Stimulated activated naive CD8-positive, alpha-beta T cell treated with anti-CD3 and anti-CD28 coated beads, Interleukin-15, amount 100 ng/mL, for 72 hours (primary cell): ENCODE data around the gene TRAF1.

Experiments
- ATAC-seq: fragments of 150-1000 bp; cut with Tn5 transposase; 2 replicates; pipeline ENCODE4 v1.10.0; 2021; ENCODE audit warnings: mild to moderate bottlenecking, moderate library complexity
- DNase-seq, 2 donors: peaks; one replicate each; pipeline ENCODE4 v3.0.0; 2021 to 2022
- H3K27ac Mint-ChIP-seq, 2 donors: one replicate each; pipeline ENCODE4 v1.8.0; 2022; ENCODE audit warnings: mild to moderate bottlenecking in 2 of 2, mixed read lengths in 2 of 2, moderate library complexity in 2 of 2
- H3K27me3 Mint-ChIP-seq: one replicate; pipeline ENCODE4 v1.8.0; 2022; ENCODE audit warnings: mixed read lengths
- H3K4me1 Mint-ChIP-seq: one replicate; pipeline ENCODE4 v1.8.0; 2022; ENCODE audit warnings: mild to moderate bottlenecking, mixed read lengths
- H3K4me3 Mint-ChIP-seq, 2 donors: one replicate each; pipeline ENCODE4 v1.8.0; 2022; ENCODE audit warnings: mild to moderate bottlenecking in 2 of 2, mixed read lengths in 2 of 2, moderate library complexity in 1 of 2
- H3K9me3 Mint-ChIP-seq, 2 donors: one replicate each; pipeline ENCODE4 v1.8.0; 2022; ENCODE audit warnings: mixed read lengths in 2 of 2

Gene TRAF1

GRCh38 chr9:120865809-120866208 lies 60.8 kb downstream of the TRAF1 start:
- Mint-ChIP-seq H3K4me3 (no peak overlapping the region), H3K27ac (peak overlapping the region; percentile 40 to 87), H3K27me3 (no peaks in the 10 kb centered on the region), H3K4me1 (peaks cover 62% of the 10 kb centered on the region), H3K9me3 (no peaks in the 10 kb centered on the region)
- DNase-seq = no peak
- ATAC-seq = no peak

- H3K27me3 Mint-ChIP-seq = no peaks in the 10 kb centered on the region
- H3K4me1 Mint-ChIP-seq = peaks cover 63% of the 10 kb centered on the region
- no peaks in the 10 kb centered on the region for H3K9me3 Mint-ChIP-seq
- DNase-seq (no peak), ATAC-seq (no peak)
- H3K4me3 Mint-ChIP-seq = no peak overlapping the region
- H3K27ac Mint-ChIP-seq = no peak overlapping the region
Measured at GRCh38 chr9:120865176-120865575, 61.4 kb downstream of the TRAF1 start.

GRCh38 chr9:120864719-120865118 lies 61.9 kb downstream of the TRAF1 start:
- Mint-ChIP-seq H3K4me1 (peaks cover 63% of the 10 kb centered on the region), H3K4me3 (no peak overlapping the region), H3K27ac (no peak overlapping the region), H3K27me3 (no peaks in the 10 kb centered on the region), H3K9me3 (no peaks in the 10 kb centered on the region)
- ATAC-seq (no peak), DNase-seq (no peak)

- Mint-ChIP-seq H3K4me3 (no peak overlapping the region), H3K27me3 (no peaks in the 10 kb centered on the region), H3K9me3 (no peaks in the 10 kb centered on the region), H3K27ac (no peak overlapping the region), H3K4me1 (peaks cover 60% of the 10 kb centered on the region)
- DNase-seq (no peak), ATAC-seq (no peak)
Measured at GRCh38 chr9:120863833-120864232, 62.8 kb downstream of the TRAF1 start.

GRCh38 chr9:120862452-120862851 lies 64.1 kb downstream of the TRAF1 start:
- H3K9me3 Mint-ChIP-seq = no peaks in the 10 kb centered on the region
- no peak overlapping the region for H3K4me3 Mint-ChIP-seq
- H3K27ac Mint-ChIP-seq = peak overlapping the region in 1 of 2 donors; percentile 87
- no peak for ATAC-seq
- peaks cover 63% of the 10 kb centered on the region for H3K4me1 Mint-ChIP-seq
- H3K27me3 Mint-ChIP-seq = no peaks in the 10 kb centered on the region
- DNase-seq = no peak

- Mint-ChIP-seq H3K4me1 (peaks cover 67% of the 10 kb centered on the region), H3K27me3 (no peaks in the 10 kb centered on the region), H3K9me3 (no peaks in the 10 kb centered on the region), H3K27ac (peak overlapping the region in 1 of 2 donors; percentile 87), H3K4me3 (no peak overlapping the region)
- no peak for ATAC-seq
- DNase-seq = no peak
Measured at GRCh38 chr9:120861935-120862334, 64.7 kb downstream of the TRAF1 start.

- no peaks in the 10 kb centered on the region for H3K27me3 Mint-ChIP-seq
- H3K27ac Mint-ChIP-seq = peak overlapping the region in 1 of 2 donors; percentile 89
- ATAC-seq (no peak), DNase-seq (no peak)
- peaks cover 74% of the 10 kb centered on the region for H3K4me1 Mint-ChIP-seq
- H3K9me3 Mint-ChIP-seq = no peaks in the 10 kb centered on the region
- H3K4me3 Mint-ChIP-seq = no peak overlapping the region
Measured at GRCh38 chr9:120860083-120860482, 66.5 kb downstream of the TRAF1 start.

GRCh38 chr9:120859361-120859760 lies 67.2 kb downstream of the TRAF1 start:
- H3K27me3 Mint-ChIP-seq = no peaks in the 10 kb centered on the region
- peak overlapping the region in 1 of 2 donors; percentile 89 for H3K27ac Mint-ChIP-seq
- H3K4me1 Mint-ChIP-seq = peaks cover 82% of the 10 kb centered on the region
- DNase-seq (no peak), ATAC-seq (no peak)
- H3K9me3 Mint-ChIP-seq = no peaks in the 10 kb centered on the region
- no peak overlapping the region for H3K4me3 Mint-ChIP-seq

- Mint-ChIP-seq H3K4me3 (no peak overlapping the region), H3K27ac (peak overlapping the region in 1 of 2 donors; percentile 83), H3K27me3 (no peaks in the 10 kb centered on the region), H3K9me3 (no peaks in the 10 kb centered on the region), H3K4me1 (peaks cover 69% of the 10 kb centered on the region)
- ATAC-seq (peak; percentile 34), DNase-seq (no peak)
Measured at GRCh38 chr9:120857902-120858301, 68.7 kb downstream of the TRAF1 start.

- DNase-seq = no peak
- Mint-ChIP-seq H3K4me1 (peaks cover 68% of the 10 kb centered on the region), H3K9me3 (no peaks in the 10 kb centered on the region), H3K27ac (peak overlapping the region in 1 of 2 donors; percentile 83), H3K4me3 (no peak overlapping the region), H3K27me3 (no peaks in the 10 kb centered on the region)
- peak; percentile 37 for ATAC-seq
Measured at GRCh38 chr9:120857481-120857880, 69.1 kb downstream of the TRAF1 start.

GRCh38 chr9:120856700-120857099 lies 69.9 kb downstream of the TRAF1 start:
- Mint-ChIP-seq H3K4me3 (no peak overlapping the region), H3K4me1 (peaks cover 76% of the 10 kb centered on the region), H3K27ac (peak overlapping the region in 1 of 2 donors; percentile 7), H3K27me3 (no peaks in the 10 kb centered on the region), H3K9me3 (no peaks in the 10 kb centered on the region)
- DNase-seq (no peak), ATAC-seq (peak; percentile 20)

- ATAC-seq = no peak
- DNase-seq = no peak
- H3K4me1 Mint-ChIP-seq = peaks cover 80% of the 10 kb centered on the region
- no peaks in the 10 kb centered on the region for H3K27me3 Mint-ChIP-seq
- H3K4me3 Mint-ChIP-seq = no peak overlapping the region
- H3K27ac Mint-ChIP-seq = peak overlapping the region in 1 of 2 donors; percentile 94
- H3K9me3 Mint-ChIP-seq = no peaks in the 10 kb centered on the region
Measured at GRCh38 chr9:120855827-120856670, 70.5 kb downstream of the TRAF1 start.

- H3K27ac Mint-ChIP-seq = peak overlapping the region in 1 of 2 donors; percentile 94
- no peaks in the 10 kb centered on the region for H3K27me3 Mint-ChIP-seq
- DNase-seq = no peak
- ATAC-seq = no peak
- H3K4me3 Mint-ChIP-seq = no peak overlapping the region
- H3K4me1 Mint-ChIP-seq = peaks cover 78% of the 10 kb centered on the region
- H3K9me3 Mint-ChIP-seq = no peaks in the 10 kb centered on the region
Measured at GRCh38 chr9:120854596-120855327, 71.8 kb downstream of the TRAF1 start.

- H3K27ac Mint-ChIP-seq = no peak overlapping the region
- peaks cover 72% of the 10 kb centered on the region for H3K4me1 Mint-ChIP-seq
- no peak overlapping the region for H3K4me3 Mint-ChIP-seq
- ATAC-seq (no peak), DNase-seq (no peak)
- no peaks in the 10 kb centered on the region for H3K27me3 Mint-ChIP-seq
- no peaks in the 10 kb centered on the region for H3K9me3 Mint-ChIP-seq
Measured at GRCh38 chr9:120853198-120853597, 73.4 kb downstream of the TRAF1 start.
